ENCODE results near the gene ZBTB5.
"Not testable (repeated sequence)": the region's sequence is repeated elsewhere in the genome, so short reads cannot be mapped to it uniquely, and the experiment has no call there.

Gene ZBTB5

DNA sequence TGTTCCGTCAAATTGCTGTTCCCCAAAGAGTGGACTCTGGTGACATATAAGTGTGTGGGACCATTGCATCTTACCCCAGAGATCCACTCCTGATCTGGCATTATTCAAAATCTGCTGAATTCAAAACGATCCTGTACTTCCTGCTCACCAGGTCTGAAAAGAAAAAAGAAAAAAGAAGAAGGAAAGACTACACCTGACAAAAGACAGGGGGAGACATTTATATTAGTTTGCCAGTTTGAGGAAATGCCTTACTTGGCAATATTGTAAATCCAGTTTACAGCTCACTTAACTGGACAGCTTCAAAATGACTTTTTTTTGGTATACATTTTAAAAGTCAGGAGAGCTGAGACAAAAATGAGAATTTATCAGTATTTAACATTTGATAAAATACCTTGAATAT, 57.8 kb downstream of the ZBTB5 start:
- TF ChIP-seq POLR2A (IDR thresholded peaks at IDR 0.05; ENCODE audit: low read depth, low read length): no peak
- no peak for TF ChIP-seq TAF1 (IDR thresholded peaks at IDR 0.05; ENCODE audit: borderline replicate concordance, low read depth, low read length)
- no peak for TF ChIP-seq POLR2AphosphoS5 (IDR thresholded peaks at IDR 0.05; ENCODE audit: low read depth, low read length)
- FAIRE-seq (peak; percentile 17), DNase-seq (ENCODE audit: insufficient read length) (no peak)

DNA sequence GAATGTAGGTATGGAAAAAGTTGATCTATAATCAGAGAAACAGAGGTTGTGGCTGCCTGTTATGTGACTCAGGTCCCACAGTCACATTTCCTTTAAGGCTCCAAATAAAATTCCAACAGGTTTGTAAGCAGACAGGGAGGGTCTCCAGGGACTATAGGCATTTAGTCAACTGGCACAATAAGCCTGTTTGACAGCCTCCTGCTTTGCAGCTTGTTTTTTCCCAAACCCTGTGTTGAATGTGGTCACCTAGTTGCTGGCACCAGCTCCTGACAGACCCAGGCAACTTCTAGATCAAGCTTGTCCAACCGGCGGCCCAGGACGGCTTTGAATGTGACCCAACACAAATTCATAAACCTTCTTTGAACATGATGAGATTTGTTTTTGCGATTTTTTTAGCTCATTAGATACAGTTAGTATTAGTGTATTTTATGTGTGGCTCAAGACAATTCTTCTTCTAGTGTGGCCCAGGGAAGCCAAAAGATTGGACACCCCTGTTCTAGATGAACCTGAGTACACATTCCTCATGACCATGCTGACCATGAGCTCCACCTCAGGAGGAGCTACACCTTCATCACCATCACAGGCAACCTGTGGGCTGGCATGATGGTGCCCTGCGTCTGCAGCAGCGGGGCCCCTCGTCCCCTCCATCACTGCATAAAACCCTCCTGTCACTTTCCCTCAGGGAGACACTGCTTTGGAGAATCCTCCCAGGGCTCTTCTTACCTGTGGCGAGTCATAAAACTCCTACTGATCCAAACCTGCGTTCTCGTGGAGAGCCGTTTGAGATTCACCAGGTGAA, 58.4 kb downstream of the ZBTB5 start:
- FAIRE-seq: peak; percentile 81
- no peak for DNase-seq (ENCODE audit: insufficient read length)
- TF ChIP-seq POLR2AphosphoS5 (IDR thresholded peaks at IDR 0.05; ENCODE audit: low read depth, low read length) (no peak), TAF1 (IDR thresholded peaks at IDR 0.05; ENCODE audit: borderline replicate concordance, low read depth, low read length) (no peak), POLR2A (IDR thresholded peaks at IDR 0.05; ENCODE audit: low read depth, low read length) (no peak)

DNA sequence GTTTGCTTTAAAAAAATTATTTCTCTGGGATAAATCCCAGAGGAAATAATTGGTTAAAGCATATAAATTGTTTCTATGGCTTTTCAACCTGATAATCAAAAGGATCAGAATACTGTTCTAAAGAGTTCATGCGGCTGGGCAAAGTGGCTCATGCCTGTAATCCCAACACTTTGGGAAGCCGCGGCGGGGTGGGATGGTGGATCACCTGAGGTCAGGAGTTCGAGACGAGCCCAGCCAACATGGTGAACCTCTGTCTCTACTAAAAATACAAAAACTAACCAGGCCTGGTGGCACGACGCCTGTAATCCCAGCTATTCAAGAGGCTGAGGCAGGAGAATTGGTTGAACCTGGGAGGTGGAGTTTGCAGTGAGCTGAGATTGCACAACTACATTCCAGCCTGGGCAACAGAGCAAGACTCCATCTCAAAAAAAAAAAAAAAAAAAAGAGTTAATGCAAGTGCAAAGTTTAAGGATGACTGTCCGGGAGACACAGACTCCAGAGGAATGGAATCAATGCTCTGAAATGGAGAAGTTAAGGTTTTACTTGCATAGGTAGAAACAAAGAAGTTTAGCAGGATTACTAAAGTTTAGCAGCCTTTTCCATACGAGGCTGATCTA, 59.4 kb downstream of the ZBTB5 start:
- no peak for TF ChIP-seq POLR2A (IDR thresholded peaks at IDR 0.05; ENCODE audit: low read depth, low read length)
- TF ChIP-seq POLR2AphosphoS5 (IDR thresholded peaks at IDR 0.05; ENCODE audit: low read depth, low read length): no peak
- TF ChIP-seq TAF1 (IDR thresholded peaks at IDR 0.05; ENCODE audit: borderline replicate concordance, low read depth, low read length): no peak
- DNase-seq (ENCODE audit: insufficient read length) (no peak), FAIRE-seq (no peak)

DNA sequence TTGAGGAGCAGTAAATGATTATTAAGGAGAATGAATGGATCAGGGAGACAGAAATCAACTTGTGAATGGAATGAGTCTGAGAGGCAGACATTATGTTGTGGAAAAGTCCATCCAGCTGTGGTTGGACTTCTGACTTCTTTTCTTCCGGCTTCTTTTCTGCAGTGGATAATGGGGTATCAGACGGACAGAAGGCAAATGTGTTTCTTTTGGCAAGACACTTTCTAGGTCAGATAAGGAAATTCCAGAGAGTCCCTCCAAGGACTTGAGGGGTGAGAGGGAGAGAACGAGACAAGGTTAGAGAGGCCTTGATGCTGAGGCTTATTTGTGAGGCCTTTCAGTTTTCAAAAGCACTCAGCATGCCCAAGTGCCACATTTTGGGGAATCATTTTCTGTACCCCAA, 59.9 kb downstream of the ZBTB5 start:
- no peak for FAIRE-seq
- no peak for DNase-seq (ENCODE audit: insufficient read length)
- TF ChIP-seq POLR2A (IDR thresholded peaks at IDR 0.05; ENCODE audit: low read depth, low read length) (no peak), TAF1 (IDR thresholded peaks at IDR 0.05; ENCODE audit: borderline replicate concordance, low read depth, low read length) (no peak), POLR2AphosphoS5 (IDR thresholded peaks at IDR 0.05; ENCODE audit: low read depth, low read length) (no peak)

DNA sequence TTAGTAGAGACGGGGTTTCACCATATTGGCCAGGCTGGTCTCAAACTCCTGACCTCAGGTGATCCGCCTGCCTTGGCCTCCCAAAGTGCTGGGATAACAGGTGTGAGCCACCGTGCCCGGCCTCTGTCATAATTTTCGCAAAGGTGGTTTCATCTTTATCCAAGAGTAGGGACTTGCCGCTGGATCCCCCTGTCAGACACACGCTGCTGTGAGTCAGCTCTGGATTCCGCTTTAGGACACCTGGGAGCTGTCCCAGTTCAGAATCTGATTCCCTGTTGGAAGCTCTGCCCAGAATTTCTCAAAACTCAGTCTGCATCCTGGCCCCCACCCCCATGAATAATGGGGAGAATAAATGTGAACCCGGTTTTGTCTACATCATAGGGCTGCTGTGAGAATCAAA, 60.7 kb downstream of the ZBTB5 start:
- FAIRE-seq (no peak), DNase-seq (ENCODE audit: insufficient read length) (no peak)
- no peak for TF ChIP-seq TAF1 (IDR thresholded peaks at IDR 0.05; ENCODE audit: borderline replicate concordance, low read depth, low read length)
- no peak for TF ChIP-seq POLR2A (IDR thresholded peaks at IDR 0.05; ENCODE audit: low read depth, low read length)
- no peak for TF ChIP-seq POLR2AphosphoS5 (IDR thresholded peaks at IDR 0.05; ENCODE audit: low read depth, low read length)

DNA sequence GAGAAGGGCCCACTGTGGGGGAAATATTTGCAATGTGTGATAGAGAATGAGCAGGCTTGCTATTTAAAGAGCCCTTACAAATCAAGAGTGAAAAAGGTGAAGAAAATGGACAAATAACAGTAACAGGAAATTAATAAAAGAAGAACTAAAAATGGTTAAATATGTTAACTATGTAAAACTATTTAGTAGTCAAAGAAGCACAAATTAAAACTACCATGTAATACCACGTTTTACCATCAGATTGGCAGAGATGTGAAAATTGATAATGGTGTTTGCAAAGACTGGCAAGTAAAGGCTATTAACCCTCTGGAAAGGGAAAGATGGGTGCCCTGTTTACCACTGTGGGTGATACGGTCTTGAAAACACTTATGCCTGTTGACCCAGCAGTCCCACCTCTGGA, 65.9 kb downstream of the ZBTB5 start:
- FAIRE-seq (no peak), DNase-seq (ENCODE audit: insufficient read length) (no peak)
- no peak for TF ChIP-seq POLR2A (IDR thresholded peaks at IDR 0.05; ENCODE audit: low read depth, low read length)
- TF ChIP-seq TAF1 (IDR thresholded peaks at IDR 0.05; ENCODE audit: borderline replicate concordance, low read depth, low read length): no peak
- no peak for TF ChIP-seq POLR2AphosphoS5 (IDR thresholded peaks at IDR 0.05; ENCODE audit: low read depth, low read length)

DNA sequence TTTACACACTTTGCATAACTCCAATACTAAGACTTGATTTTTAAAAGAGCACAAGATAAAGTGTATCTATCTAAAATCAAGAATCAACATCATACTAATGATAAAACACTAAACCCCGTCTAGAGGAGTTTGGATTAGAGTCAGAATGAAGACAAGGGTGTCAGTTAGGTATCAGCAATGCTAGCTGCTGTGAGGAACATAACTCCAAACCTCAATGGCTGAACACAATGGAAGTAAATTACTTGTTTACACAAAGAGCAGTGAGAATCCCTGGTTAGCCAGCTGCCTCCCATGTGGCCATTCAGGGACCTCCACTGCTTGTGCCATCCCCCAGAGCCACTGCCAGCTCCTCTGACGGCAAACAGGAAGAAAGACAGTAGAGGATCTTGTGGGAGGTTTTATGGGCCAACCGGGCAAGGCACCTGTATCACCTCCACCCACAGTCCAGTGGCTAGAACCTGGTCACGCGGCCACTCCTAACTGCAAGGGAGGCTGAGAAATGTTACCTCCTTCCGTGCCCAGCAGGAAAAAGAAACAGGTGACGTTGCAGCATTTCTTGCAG, 66.7 kb downstream of the ZBTB5 start:
- peak; percentile 77 for FAIRE-seq
- TF ChIP-seq POLR2AphosphoS5 (IDR thresholded peaks at IDR 0.05; ENCODE audit: low read depth, low read length) (no peak), POLR2A (IDR thresholded peaks at IDR 0.05; ENCODE audit: low read depth, low read length) (no peak), TAF1 (IDR thresholded peaks at IDR 0.05; ENCODE audit: borderline replicate concordance, low read depth, low read length) (no peak)
- no peak for DNase-seq (ENCODE audit: insufficient read length)

DNA sequence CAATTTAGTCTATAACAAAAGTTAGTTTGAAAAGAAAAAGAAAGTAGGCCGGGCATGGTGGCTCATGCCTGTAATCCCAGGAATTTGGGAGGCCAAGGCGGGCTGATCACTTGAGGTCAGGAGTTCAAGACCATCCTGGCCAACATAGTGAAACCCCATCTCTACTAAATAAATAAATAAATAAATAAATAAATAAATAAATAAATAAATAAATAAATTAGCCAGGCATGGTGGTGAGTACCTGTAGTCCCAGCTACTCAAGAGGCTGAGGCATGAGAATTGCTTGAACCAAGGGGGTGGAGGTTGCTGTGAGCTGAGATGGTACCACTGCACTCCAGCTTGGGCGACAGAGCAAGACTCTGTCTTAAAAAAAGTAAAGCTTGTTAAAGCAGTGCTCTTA, 67.3 kb downstream of the ZBTB5 start:
- FAIRE-seq: not testable (repeated sequence)

DNA sequence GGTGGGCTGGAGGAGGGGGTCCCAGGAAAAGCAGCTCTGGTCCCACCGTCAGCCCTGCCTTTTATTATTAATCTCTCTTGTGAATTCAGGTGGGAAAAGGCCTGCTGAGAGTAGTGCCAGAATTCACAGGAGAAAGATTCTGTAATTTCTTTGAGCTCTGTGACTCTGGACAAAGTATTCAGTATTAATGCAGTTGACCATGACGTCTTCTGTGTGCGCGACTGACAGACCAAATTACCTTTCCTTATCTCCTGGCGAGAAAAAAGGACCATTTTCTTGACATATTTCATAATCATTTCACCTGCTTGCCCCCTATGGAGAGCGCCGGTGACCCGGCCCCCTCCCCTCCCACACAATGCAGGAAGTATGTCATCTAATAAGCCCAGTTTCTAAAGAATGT, 69.6 kb downstream of the ZBTB5 start:
- DNase-seq (ENCODE audit: insufficient read length) (no peak), FAIRE-seq (peak; percentile 21)
- no peak for TF ChIP-seq POLR2AphosphoS5 (IDR thresholded peaks at IDR 0.05; ENCODE audit: low read depth, low read length)
- TF ChIP-seq POLR2A (IDR thresholded peaks at IDR 0.05; ENCODE audit: low read depth, low read length): no peak
- no peak for TF ChIP-seq TAF1 (IDR thresholded peaks at IDR 0.05; ENCODE audit: borderline replicate concordance, low read depth, low read length)

More for the DNA sequence above, 67.3 kb downstream of the ZBTB5 start:
- DNase-seq (ENCODE audit: insufficient read length): not testable (repeated sequence)

DNA sequence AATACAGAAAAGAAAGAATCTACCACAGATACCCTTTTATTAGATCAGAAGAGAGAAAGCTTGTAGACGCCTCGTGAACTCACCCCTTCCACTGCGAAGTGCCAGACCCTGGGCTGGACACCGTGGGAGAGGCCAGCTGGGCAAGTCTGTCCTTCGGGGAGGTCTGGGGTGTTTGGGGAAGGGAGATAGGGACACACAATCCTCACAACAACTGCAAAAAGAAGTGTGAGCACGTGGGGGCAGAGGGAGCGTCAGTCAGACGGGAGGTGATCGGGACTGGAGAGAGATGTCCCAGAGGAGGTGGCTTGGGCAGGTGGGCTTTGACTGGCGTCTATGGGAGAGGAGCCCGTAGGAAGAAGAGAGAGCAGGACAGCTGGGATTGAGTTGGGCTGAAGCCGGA, 70.0 kb downstream of the ZBTB5 start:
- no peak for TF ChIP-seq POLR2AphosphoS5 (IDR thresholded peaks at IDR 0.05; ENCODE audit: low read depth, low read length)
- TF ChIP-seq TAF1 (IDR thresholded peaks at IDR 0.05; ENCODE audit: borderline replicate concordance, low read depth, low read length): no peak
- no peak for TF ChIP-seq POLR2A (IDR thresholded peaks at IDR 0.05; ENCODE audit: low read depth, low read length)
- no peak for FAIRE-seq

DNA sequence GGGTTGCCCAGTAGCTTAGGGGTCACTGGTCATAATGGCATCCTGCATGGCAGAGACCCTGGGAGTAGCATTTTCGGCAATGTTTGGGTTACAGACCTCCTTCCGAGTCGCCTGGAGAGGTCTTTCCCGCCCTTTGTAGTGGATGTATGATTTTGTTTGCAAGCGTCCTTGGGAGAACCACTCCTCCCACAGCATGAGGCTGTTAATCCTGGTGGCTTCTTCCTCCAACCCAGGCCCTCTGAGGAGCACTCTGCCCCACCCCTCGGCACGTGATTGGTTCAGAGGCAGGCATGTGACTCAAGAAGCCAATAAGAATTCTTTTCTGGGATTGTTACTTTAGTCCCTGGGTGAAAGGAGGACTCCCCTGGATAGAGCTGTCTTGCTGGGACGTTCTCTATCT, 73.0 kb downstream of the ZBTB5 start:
- FAIRE-seq (no peak), DNase-seq (ENCODE audit: insufficient read length) (no peak)
- TF ChIP-seq POLR2AphosphoS5 (IDR thresholded peaks at IDR 0.05; ENCODE audit: low read depth, low read length): no peak
- TF ChIP-seq POLR2A (IDR thresholded peaks at IDR 0.05; ENCODE audit: low read depth, low read length): no peak
- TF ChIP-seq TAF1 (IDR thresholded peaks at IDR 0.05; ENCODE audit: borderline replicate concordance, low read depth, low read length): no peak

More for the DNA sequence above, 70.0 kb downstream of the ZBTB5 start:
- DNase-seq (ENCODE audit: insufficient read length): no peak

DNA sequence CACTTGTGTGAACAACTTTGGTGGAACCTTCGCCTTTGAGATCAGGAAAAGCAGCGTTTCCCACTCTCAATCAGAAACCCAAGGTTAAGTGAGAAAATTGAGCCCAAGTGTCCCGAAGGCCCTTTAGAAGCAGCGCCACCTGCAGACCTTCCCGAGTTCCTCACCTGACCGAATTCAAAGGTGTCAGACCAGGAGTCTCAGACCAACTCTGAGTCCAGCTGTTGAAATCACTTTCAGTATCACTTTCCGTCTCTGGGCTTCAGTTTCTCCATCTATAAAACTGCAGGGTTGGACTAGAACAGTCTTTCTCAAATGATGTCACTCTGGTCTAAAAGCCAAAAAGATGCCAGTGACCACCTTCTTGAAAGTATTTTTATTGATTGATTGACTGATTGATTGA, 74.5 kb downstream of the ZBTB5 start:
- FAIRE-seq (peak; percentile 87), DNase-seq (ENCODE audit: insufficient read length) (peak; percentile 70)
- TF ChIP-seq TAF1 (IDR thresholded peaks at IDR 0.05; ENCODE audit: borderline replicate concordance, low read depth, low read length): no peak
- no peak for TF ChIP-seq POLR2AphosphoS5 (IDR thresholded peaks at IDR 0.05; ENCODE audit: low read depth, low read length)
- TF ChIP-seq POLR2A (IDR thresholded peaks at IDR 0.05; ENCODE audit: low read depth, low read length): no peak

Measured in GM12892 (cell line).